Neural crest cell (in vitro differentiated cells): ENCODE results near the gene ADAMTS2. TPM values are rescaled to one million over a fixed set of nuclear protein-coding genes. Genes with fewer than 3 reads are reported as not detected.

Experiments
- DNase-seq: peaks from one replicate; pipeline ENCODE4 v3.0.0; 2021; ENCODE audit warnings: low read depth, mixed read lengths, low spot score
- H3K27ac Mint-ChIP-seq: one replicate; pipeline ENCODE4 v1.8.0; 2021; ENCODE audit warnings: mild to moderate bottlenecking, mixed read lengths; ENCODE audit not compliant: unreplicated experiment
- H3K27me3 Mint-ChIP-seq: 2 replicates; pipeline ENCODE4 v1.8.0; 2021; ENCODE audit warnings: low read depth, mild to moderate bottlenecking, mixed read lengths
- H3K36me3 Mint-ChIP-seq: 2 replicates; pipeline ENCODE4 v1.8.0; 2021; ENCODE audit warnings: low read depth, mild to moderate bottlenecking, mixed read lengths
- H3K4me1 Mint-ChIP-seq: 2 replicates; pipeline ENCODE4 v1.8.0; 2021; ENCODE audit warnings: mixed read lengths
- H3K4me3 Mint-ChIP-seq: one replicate; pipeline ENCODE4 v1.8.0; 2021; ENCODE audit warnings: mild to moderate bottlenecking, mixed read lengths
- H3K9me3 Mint-ChIP-seq: 2 replicates; pipeline ENCODE4 v1.8.0; 2021; ENCODE audit warnings: mixed read lengths
- CTCF ChIP-seq: fragments of 200-600 bp; sonication (generic); conservative IDR thresholded peaks from 2 replicates; pipeline ENCODE4 v1.5.0; 2021; ENCODE audit warnings: antibody characterized with exemption, mild to moderate bottlenecking
- total RNA-seq: library from RNA; stranded (reverse); gene quantifications from 2 replicates; pipeline ENCODE4 v1.2.1, GENCODE V29; 2021

ADAMTS2 gene
- total RNA-seq, 1 donor from 2014 or later: 1.5 TPM

GRCh38 chr5:179187229-179187678, 158.0 kb downstream of the ADAMTS2 start:
- Mint-ChIP-seq H3K4me3 (no peak overlapping the region), H3K9me3 (no peaks in the 10 kb centered on the region), H3K36me3 (no peaks in the 10 kb centered on the region), H3K4me1 (peaks cover 20% of the 10 kb centered on the region), H3K27ac (no peak overlapping the region), H3K27me3 (no peaks in the 10 kb centered on the region)
- peak; percentile 49 for TF ChIP-seq CTCF
- no peak for DNase-seq

- Mint-ChIP-seq H3K36me3 (no peaks in the 10 kb centered on the region), H3K4me1 (peaks cover 20% of the 10 kb centered on the region), H3K27ac (no peak overlapping the region), H3K4me3 (no peak overlapping the region), H3K27me3 (no peaks in the 10 kb centered on the region), H3K9me3 (no peaks in the 10 kb centered on the region)
- no peak for TF ChIP-seq CTCF
- no peak for DNase-seq
These were observed 158.5 kb downstream of the ADAMTS2 start for GRCh38 chr5:179186801-179187200.

- no peak for TF ChIP-seq CTCF
- Mint-ChIP-seq H3K27me3 (no peaks in the 10 kb centered on the region), H3K9me3 (no peaks in the 10 kb centered on the region), H3K4me1 (peaks cover 20% of the 10 kb centered on the region), H3K36me3 (no peaks in the 10 kb centered on the region), H3K4me3 (no peak overlapping the region), H3K27ac (no peak overlapping the region)
- DNase-seq: no peak
These were observed 159.3 kb downstream of the ADAMTS2 start for GRCh38 chr5:179185941-179186411.

GRCh38 chr5:179185256-179185940, 159.9 kb downstream of the ADAMTS2 start:
- H3K36me3 Mint-ChIP-seq: no peaks in the 10 kb centered on the region
- no peak overlapping the region for H3K4me3 Mint-ChIP-seq
- H3K27ac Mint-ChIP-seq: no peak overlapping the region
- peaks cover 20% of the 10 kb centered on the region for H3K4me1 Mint-ChIP-seq
- no peak for DNase-seq
- TF ChIP-seq CTCF: no peak
- no peaks in the 10 kb centered on the region for H3K27me3 Mint-ChIP-seq
- no peaks in the 10 kb centered on the region for H3K9me3 Mint-ChIP-seq

- H3K4me1 Mint-ChIP-seq: peaks cover 11% of the 10 kb centered on the region
These were observed 160.7 kb downstream of the ADAMTS2 start for GRCh38 chr5:179184521-179185050.

More at GRCh38 chr5:179184521-179185050, 160.7 kb downstream of the ADAMTS2 start:
- Mint-ChIP-seq H3K9me3 (no peaks in the 10 kb centered on the region), H3K36me3 (no peaks in the 10 kb centered on the region), H3K27me3 (no peaks in the 10 kb centered on the region), H3K27ac (no peak overlapping the region), H3K4me3 (no peak overlapping the region)
- DNase-seq: no peak
- TF ChIP-seq CTCF: no peak
